Activated naive CD8-positive, alpha-beta T cell treated with anti-CD3 and anti-CD28 coated beads, Interleukin-2, amount 10 ng/mL, durations not matched to agents 7 days and 5 days (primary cell): ENCODE measurements around the gene SLC11A1. TPM values are rescaled to one million over a fixed set of nuclear protein-coding genes. Genes with fewer than 3 reads are reported as not detected.
A peak's percentile ranks its signal among the peaks of the same experiment; 100 is the strongest.

Experiments
- ATAC-seq: fragments of 150-1000 bp; cut with Tn5 transposase; one replicate; pipeline ENCODE4 v1.10.0; 2021; ENCODE audit warnings: low read depth, moderate library complexity
- POLR2A ChIA-PET: fragments of 350-600 bp; sonication (Branson Sonifier 250); formaldehyde crosslinking; loops from one replicate; lab custom pipeline; 2021; ENCODE audit warnings: antibody characterized with exemption; lab: Charles Lee
- DNase-seq: peaks from one replicate; pipeline ENCODE4 v3.0.0; 2021
- H3K27ac Mint-ChIP-seq: one replicate; pipeline ENCODE4 v1.8.0; 2022; ENCODE audit warnings: mild to moderate bottlenecking, mixed read lengths
- H3K27me3 Mint-ChIP-seq: one replicate; pipeline ENCODE4 v1.8.0; 2022; ENCODE audit warnings: mild to moderate bottlenecking, moderate library complexity, mixed read lengths
- H3K36me3 Mint-ChIP-seq: one replicate; pipeline ENCODE4 v1.8.0; 2021; ENCODE audit warnings: mild to moderate bottlenecking, mixed read lengths
- H3K4me1 Mint-ChIP-seq: one replicate; pipeline ENCODE4 v1.8.0; 2021; ENCODE audit warnings: mixed read lengths
- H3K4me3 Mint-ChIP-seq: one replicate; pipeline ENCODE4 v1.8.0; 2022; ENCODE audit warnings: mild to moderate bottlenecking, moderate library complexity, mixed read lengths
- H3K9me3 Mint-ChIP-seq: one replicate; pipeline ENCODE4 v1.8.0; 2021; ENCODE audit warnings: mixed read lengths
- total RNA-seq, 2 experiments: library from RNA; stranded (reverse); gene quantifications; one replicate each; pipeline ENCODE4 v1.2.3, GENCODE V29; 2021

Gene SLC11A1
- total RNA-seq, 2 experiments from 2014 or later = 1.6 to 1.7 TPM

DNA sequence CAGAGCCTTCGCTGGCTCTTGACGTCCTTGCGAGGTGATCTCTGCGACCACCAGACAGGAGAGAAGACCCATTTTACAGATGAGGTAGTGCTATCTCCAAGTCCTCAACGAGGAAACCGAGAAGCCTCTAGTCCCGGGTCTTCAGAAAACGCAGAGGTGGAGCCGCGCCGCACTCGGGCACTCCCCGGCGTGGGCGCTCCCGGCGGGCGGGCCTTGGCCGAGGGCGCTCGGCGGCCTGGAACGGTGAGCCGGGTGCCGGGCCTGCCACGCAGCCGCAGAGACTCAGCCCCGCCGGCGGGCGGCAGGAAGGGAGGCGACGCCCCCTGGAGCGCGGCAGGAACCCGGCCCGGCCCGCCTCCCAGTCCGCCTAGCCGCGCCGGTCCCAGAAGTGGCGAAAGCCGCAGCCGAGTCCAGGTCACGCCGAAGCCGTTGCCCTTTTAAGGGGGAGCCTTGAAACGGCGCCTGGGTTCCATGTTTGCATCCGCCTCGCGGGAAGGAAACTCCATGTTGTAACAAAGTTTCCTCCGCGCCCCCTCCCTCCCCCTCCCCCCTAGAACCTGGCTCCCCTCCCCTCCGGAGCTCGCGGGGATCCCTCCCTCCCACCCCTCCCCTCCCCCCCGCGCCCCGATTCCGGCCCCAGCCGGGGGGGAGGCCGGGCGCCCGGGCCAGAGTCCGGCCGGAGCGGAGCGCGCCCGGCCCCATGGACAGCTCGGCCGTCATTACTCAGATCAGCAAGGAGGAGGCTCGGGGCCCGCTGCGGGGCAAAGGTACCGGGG lies 17.5 kb downstream of the SLC11A1 start, which contains the start of gene CTDSP1:
Gene CTDSP1, plus strand, starts transcription at position 478 of the 776 bp plus-strand sequence. Its CDS starts 223 bp downstream, at position 701.
- DNase-seq (peak; percentile 94), ATAC-seq (peak; percentile 30)
- H3K9me3 Mint-ChIP-seq = no peaks in the 10 kb centered on the region
- H3K27me3 Mint-ChIP-seq = no peaks in the 10 kb centered on the region
- POLR2A ChIA-PET = interaction anchor here (1.1 to 1.5 kb wide), 3 partner anchors 109 to 129 kb away, joined by 3 to 7 read pairs (median 4); partner anchors contain the start of genes AAMP and PNKD
- peaks cover 5% of the 10 kb centered on the region for H3K36me3 Mint-ChIP-seq
- peaks cover 29% of the 10 kb centered on the region for H3K4me1 Mint-ChIP-seq
- H3K27ac Mint-ChIP-seq = peak within 1 kb of the TSS; percentile 92
- peak within 1 kb of the TSS; percentile 94 for H3K4me3 Mint-ChIP-seq

DNA sequence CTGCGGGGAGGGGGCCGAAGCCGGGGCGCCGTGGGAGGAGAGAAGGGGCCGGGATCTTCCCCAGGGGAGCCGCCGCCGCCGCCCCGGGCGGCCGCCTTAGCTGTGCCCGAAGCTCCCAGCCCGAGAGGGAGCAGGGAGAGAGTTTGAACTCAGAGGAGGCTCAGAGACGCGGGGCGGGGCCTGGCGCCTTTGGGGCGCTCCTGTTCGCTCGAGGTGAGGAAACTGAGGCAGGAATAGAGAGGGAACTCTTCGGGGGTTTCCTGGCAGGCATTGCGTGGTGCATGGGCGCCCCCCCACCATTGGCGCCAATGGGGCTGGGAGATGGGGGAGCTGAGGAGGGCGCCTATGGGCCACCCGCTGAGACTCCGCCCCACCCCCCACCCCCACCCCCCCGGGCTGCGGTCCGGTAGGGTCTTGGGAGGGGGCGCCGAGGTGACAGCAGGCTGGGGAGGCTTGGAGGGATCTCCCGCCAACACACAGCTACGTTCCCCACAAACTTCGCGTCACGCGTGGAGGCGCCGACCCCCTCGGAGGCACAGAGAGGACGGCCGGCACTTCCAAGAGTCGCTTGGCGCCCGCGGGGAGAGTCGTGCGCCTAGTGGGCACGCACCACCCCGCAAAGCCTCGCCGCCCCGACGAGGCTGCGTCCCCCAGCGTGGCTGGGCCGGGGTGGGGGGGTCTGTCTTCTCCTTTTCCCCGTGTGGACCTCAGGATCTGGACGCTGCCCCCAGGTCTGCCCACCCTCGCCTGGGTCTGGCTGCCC lies 18.3 kb downstream of the SLC11A1 start:
- Mint-ChIP-seq H3K4me3 (peak overlapping the region; percentile 94), H3K27me3 (no peaks in the 10 kb centered on the region), H3K36me3 (peaks cover 6% of the 10 kb centered on the region), H3K27ac (peak overlapping the region; percentile 92), H3K4me1 (peaks cover 29% of the 10 kb centered on the region), H3K9me3 (no peaks in the 10 kb centered on the region)
- POLR2A ChIA-PET = interaction anchor here (0.8 to 1.5 kb wide), 2 partner anchors 104 to 129 kb away, joined by 3 to 7 read pairs; partner anchors contain the start of genes AAMP and PNKD
- DNase-seq (peak; percentile 69), ATAC-seq (no peak)

- H3K36me3 Mint-ChIP-seq = peaks cover 6% of the 10 kb centered on the region
- no peak for DNase-seq
- peaks cover 34% of the 10 kb centered on the region for H3K4me1 Mint-ChIP-seq
- no peaks in the 10 kb centered on the region for H3K27me3 Mint-ChIP-seq
- POLR2A ChIA-PET = interaction anchor here (0.8 to 1.5 kb wide), 2 partner anchors 105 to 130 kb away, joined by 3 to 7 read pairs; partner anchors contain the start of genes AAMP and PNKD
- ATAC-seq = no peak
- no peaks in the 10 kb centered on the region for H3K9me3 Mint-ChIP-seq
- H3K4me3 Mint-ChIP-seq = peak overlapping the region; percentile 79
- peak overlapping the region; percentile 65 for H3K27ac Mint-ChIP-seq
Observed at GRCh38 chr2:218400930-218401881, 19.1 kb downstream of the SLC11A1 start.

GRCh38 chr2:218401890-218402289 lies 19.8 kb downstream of the SLC11A1 start:
- H3K27me3 Mint-ChIP-seq = no peaks in the 10 kb centered on the region
- peaks cover 4% of the 10 kb centered on the region for H3K36me3 Mint-ChIP-seq
- H3K4me3 Mint-ChIP-seq = peak overlapping the region; percentile 79
- DNase-seq = no peak
- POLR2A ChIA-PET = no interaction called here
- peaks cover 35% of the 10 kb centered on the region for H3K4me1 Mint-ChIP-seq
- H3K9me3 Mint-ChIP-seq = no peaks in the 10 kb centered on the region
- no peak for ATAC-seq
- H3K27ac Mint-ChIP-seq = peak overlapping the region; percentile 65

GRCh38 chr2:218402491-218402901 lies 20.4 kb downstream of the SLC11A1 start:
- Mint-ChIP-seq H3K9me3 (no peaks in the 10 kb centered on the region), H3K27ac (peak overlapping the region; percentile 38)

GRCh38 chr2:218402911-218403411 lies 20.9 kb downstream of the SLC11A1 start:
- Mint-ChIP-seq H3K36me3 (peaks cover 6% of the 10 kb centered on the region), H3K9me3 (no peaks in the 10 kb centered on the region), H3K27ac (no peak overlapping the region), H3K4me3 (no peak overlapping the region), H3K4me1 (peaks cover 36% of the 10 kb centered on the region), H3K27me3 (no peaks in the 10 kb centered on the region)
- ATAC-seq (no peak), DNase-seq (no peak)
- POLR2A ChIA-PET = no interaction called here

More at GRCh38 chr2:218402491-218402901, 20.4 kb downstream of the SLC11A1 start:
- Mint-ChIP-seq H3K4me1 (peaks cover 36% of the 10 kb centered on the region), H3K4me3 (peak overlapping the region; percentile 19), H3K27me3 (no peaks in the 10 kb centered on the region), H3K36me3 (peaks cover 6% of the 10 kb centered on the region)
- DNase-seq = no peak
- POLR2A ChIA-PET = no interaction called here
- ATAC-seq = no peak

- peaks cover 39% of the 10 kb centered on the region for H3K4me1 Mint-ChIP-seq
- H3K9me3 Mint-ChIP-seq = no peaks in the 10 kb centered on the region
- H3K36me3 Mint-ChIP-seq = peaks cover 6% of the 10 kb centered on the region
- H3K4me3 Mint-ChIP-seq = peak overlapping the region; percentile 19
- ATAC-seq = no peak
- no peak for DNase-seq
- POLR2A ChIA-PET = interaction anchor here (3.9 to 4.2 kb wide), 2 partner anchors 7 to 117 kb away, joined by 8 to 30 read pairs; no protein-coding TSS in a partner anchor
- peaks cover 2% of the 10 kb centered on the region for H3K27me3 Mint-ChIP-seq
- peak overlapping the region; percentile 54 for H3K27ac Mint-ChIP-seq
Observed at GRCh38 chr2:218403810-218404209, 21.7 kb downstream of the SLC11A1 start.

GRCh38 chr2:218404351-218405085 lies 22.4 kb downstream of the SLC11A1 start:
- POLR2A ChIA-PET = interaction anchor here (1.5 to 4.2 kb wide), 3 partner anchors 8 to 134 kb away, joined by 6 to 30 read pairs (median 8); partner anchors contain the start of genes AAMP and PNKD

DNA sequence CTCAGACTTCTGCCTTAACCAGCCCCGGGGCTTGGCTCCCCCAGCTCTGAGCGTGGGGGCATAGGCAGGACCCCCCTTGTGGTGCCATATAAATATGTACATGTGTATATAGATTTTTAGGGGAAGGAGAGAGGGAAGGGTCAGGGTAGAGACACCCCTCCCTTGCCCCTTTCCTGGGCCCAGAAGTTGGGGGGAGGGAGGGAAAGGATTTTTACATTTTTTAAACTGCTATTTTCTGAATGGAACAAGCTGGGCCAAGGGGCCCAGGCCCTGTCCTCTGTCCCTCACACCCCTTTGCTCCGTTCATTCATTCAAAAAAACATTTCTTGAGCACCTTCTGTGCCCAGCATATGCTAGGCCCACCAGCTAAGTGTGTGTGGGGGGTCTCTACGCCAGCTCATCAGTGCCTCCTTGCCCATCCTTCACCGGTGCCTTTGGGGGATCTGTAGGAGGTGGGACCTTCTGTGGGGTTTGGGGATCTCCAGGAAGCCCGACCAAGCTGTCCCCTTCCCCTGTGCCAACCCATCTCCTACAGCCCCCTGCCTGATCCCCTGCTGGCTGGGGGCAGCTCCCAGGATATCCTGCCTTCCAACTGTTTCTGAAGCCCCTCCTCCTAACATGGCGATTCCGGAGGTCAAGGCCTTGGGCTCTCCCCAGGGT lies 23.1 kb downstream of the SLC11A1 start:
- Mint-ChIP-seq H3K27me3 (peaks cover 2% of the 10 kb centered on the region), H3K4me3 (peak overlapping the region; percentile 76), H3K9me3 (no peaks in the 10 kb centered on the region), H3K36me3 (peaks cover 6% of the 10 kb centered on the region), H3K27ac (peak overlapping the region; percentile 87), H3K4me1 (peaks cover 39% of the 10 kb centered on the region)
- DNase-seq = peak; percentile 59
- POLR2A ChIA-PET = interaction anchor here (1.5 to 4.2 kb wide), 3 partner anchors 8 to 135 kb away, joined by 6 to 30 read pairs (median 8); partner anchors contain the start of genes AAMP and PNKD
- no peak for ATAC-seq

More at GRCh38 chr2:218404351-218405085, 22.4 kb downstream of the SLC11A1 start:
- H3K36me3 Mint-ChIP-seq = peaks cover 6% of the 10 kb centered on the region
- H3K9me3 Mint-ChIP-seq = no peaks in the 10 kb centered on the region
- peaks cover 2% of the 10 kb centered on the region for H3K27me3 Mint-ChIP-seq
- ATAC-seq (no peak), DNase-seq (no peak)
- peak overlapping the region; percentile 19 for H3K4me3 Mint-ChIP-seq
- peaks cover 39% of the 10 kb centered on the region for H3K4me1 Mint-ChIP-seq
- peak overlapping the region; percentile 64 for H3K27ac Mint-ChIP-seq

DNA sequence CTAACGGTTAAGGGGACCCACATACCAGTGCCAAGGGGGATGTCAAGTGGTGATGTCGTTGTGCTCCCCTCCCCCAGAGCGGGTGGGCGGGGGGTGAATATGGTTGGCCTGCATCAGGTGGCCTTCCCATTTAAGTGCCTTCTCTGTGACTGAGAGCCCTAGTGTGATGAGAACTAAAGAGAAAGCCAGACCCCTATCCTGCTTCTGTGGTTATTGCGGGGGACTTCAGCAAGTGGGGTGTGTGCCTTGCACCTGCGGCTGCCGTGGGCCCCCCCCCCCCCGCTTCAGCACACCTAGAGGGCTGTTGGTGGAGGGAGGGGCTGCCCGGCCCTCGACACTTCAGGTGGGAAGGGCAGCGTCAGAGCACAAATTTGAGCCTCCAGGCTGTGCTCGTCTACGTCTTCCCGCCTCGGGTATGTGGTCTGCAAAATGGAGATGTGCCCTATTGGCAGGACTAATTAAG lies 23.7 kb downstream of the SLC11A1 start:
- Mint-ChIP-seq H3K27me3 (peaks cover 3% of the 10 kb centered on the region), H3K27ac (peak overlapping the region; percentile 87), H3K9me3 (no peaks in the 10 kb centered on the region), H3K4me3 (peak overlapping the region; percentile 76), H3K4me1 (peaks cover 39% of the 10 kb centered on the region), H3K36me3 (peaks cover 6% of the 10 kb centered on the region)
- POLR2A ChIA-PET = interaction anchor here (1.5 to 4.2 kb wide), 3 partner anchors 9 to 136 kb away, joined by 6 to 30 read pairs (median 8); partner anchors contain the start of genes AAMP and PNKD
- DNase-seq = no peak
- peak; percentile 6 for ATAC-seq
